ENCODE measurements around the gene ADGRF1.

ADGRF1 gene

DNA sequence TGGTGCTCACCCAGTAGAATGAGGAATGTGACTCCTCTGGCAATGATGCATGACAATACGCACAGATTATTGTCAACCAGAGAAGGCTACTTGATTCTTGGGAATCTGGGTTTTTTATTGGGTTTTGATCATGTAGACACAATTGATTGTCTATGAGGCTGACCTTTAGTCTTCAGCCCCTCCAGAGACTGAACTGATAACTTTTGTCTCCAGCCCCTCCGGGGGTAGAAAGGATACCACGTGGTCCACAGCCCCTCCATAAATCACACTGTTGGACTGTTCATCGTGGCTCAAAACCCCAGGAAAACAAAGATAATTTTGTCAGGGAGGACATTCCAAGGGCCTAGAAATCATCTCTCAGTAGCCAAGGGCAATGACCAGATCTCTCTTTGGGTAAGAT lies 62.9 kb downstream of the ADGRF1 start:
- DNase-seq (ENCODE audit: low read depth) = no peak

DNA sequence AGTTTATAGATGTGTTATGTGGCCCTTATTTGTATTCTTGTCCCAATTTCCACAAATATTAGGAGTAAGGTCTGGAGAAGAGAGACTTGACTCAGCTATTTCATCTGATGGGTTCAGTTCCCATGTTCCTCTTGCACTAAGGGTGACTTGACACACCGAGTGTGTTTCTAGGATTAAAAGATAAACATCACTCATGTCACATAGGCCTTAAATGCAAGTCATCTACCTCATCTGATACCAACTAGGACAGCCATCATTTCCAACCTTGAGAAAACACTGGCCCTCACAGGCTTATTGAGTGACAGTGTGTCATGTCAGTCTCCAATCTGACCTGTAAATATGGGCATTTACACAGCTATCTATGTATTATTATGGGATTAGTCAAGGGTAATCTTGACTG lies 67.3 kb downstream of the ADGRF1 start:
- DNase-seq (ENCODE audit: low read depth) = no peak

DNA sequence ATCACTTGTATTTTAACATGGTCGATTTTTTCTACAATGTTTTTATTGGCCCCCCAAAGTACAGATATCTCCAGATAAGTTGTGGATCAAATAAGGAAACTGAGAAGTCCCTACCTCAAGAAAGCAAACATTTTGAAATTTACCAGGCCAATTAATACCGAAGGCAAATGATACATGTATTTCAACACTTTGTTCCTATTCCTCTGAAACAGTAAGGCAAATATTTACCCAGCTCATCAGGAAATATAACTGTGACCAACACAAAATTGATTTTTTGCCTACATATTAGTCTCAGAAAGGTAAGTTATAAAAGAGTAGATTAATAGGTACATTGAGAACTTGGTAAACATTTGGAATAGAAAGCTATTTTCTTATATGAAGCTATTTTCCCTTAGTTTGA lies 69.1 kb downstream of the ADGRF1 start:
- DNase-seq (ENCODE audit: low read depth) = no peak

DNA sequence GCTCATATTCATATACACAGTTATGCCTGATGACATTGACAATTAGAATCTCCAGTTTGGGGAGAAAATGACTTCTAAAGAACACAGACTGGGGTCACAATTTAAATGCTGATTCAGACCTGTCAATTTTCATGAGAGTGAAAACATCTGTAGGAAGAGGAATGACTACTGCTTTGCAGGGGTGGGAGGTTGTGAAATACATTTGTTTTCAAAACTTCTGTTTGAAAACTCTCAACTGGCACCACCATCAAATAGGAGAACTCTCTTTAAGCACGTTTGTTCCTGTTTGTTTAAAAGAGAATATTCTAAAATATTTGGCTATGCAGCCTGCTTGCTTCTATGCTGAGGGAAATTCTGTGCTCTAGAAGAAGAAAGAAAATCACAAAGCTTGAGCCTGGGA lies 69.6 kb downstream of the ADGRF1 start:
- no peak for DNase-seq (ENCODE audit: low read depth)

DNA sequence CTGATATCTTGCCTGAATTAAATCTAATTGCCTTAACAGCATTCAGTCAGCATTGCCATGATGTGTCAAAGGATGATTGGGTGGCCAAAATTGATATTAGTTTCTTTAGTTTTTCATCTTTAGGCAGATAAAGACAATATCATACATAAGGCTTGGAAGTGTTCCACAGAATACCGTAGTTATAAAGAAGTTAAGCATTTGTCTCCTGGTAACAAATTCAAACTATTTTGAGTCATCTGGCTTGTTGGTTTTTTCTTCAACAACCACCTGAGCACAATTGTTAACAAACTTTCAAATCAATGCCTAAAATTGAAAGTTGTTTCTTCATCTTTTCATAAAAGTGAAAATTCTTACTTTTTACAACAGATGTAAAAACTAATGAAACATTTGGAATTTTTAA lies 72.9 kb downstream of the ADGRF1 start:
- no peak for DNase-seq (ENCODE audit: low read depth)

DNA sequence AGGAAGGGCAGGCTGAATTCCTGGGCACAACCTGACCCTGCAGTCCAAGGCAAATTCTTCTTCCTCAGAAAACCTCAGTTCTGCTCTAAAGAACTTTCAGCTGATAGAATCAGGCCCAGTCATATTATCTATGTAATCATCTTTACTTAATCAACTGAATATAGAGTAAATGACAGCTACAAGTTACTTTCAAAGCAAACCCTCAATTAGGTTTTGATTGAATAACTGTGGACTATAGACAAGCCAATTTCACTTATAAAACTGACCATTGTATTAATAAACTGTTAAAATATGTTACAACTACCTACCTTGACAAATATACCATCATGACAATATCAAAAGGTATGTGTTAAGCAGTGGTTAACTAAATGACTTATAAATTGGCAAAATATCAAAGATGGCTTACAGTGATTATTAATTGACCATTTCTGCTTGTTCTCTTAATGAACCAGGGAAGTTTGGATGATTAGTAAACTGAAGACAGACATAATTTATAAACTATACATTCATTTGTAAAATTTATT lies 74.2 kb downstream of the ADGRF1 start:
- DNase-seq (ENCODE audit: low read depth) = no peak

DNA sequence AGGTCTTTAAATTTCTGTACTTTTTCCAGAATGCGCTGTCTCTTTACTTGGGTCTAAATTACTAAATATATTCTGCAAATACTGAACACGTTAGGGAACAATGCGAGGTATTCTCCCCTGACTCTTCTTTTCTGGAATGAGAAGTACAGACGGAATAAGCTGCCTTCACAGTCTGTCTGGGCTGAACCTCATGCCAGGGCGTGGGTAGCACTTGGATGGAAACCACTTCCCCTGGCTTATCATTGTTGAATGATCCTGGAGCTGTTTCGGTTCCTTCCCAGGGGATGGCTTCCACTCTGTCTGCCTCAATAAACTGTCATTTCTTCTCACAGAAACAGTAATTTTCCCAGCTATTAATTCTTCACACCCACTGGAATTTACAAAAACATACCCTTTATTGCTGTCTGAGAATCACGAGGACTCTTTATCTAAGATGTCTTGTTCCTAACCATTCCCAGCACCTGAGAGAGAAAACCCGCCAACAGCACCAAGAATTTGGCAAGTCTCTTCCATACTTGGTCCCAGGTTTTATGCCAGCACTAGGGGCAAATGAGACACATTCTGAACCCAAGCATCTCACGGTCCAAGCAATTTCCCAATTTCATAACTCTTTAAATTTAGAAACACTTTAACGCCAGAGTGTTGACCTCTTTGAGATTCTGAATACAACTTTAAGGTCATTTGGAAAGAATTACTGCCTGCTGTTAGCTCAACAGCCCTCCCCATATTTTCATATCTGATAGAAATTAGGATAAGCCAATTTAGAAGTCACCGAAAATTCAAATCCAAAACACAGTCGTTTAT lies 77.2 kb downstream of the ADGRF1 start:
- no peak for DNase-seq (ENCODE audit: low read depth)

DNA sequence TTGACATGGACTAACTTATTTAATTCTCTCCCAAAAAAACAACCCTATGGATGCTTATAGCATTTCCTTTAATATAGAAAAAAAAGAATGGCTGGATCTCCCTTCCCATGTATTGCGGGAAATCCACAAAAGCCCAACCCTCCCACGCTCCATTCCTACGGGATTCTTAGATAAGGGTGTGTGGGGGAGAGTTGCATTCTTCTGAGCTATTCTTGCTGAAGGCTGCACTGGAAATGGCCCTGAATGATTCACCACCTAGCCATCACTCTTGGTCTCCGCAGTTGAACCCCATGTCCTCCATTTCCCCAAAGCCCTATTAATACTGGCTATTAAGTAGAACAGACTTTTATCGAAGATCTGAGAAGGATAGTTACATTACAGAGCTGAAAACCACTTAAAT lies 78.5 kb downstream of the ADGRF1 start:
- no peak for DNase-seq (ENCODE audit: low read depth)

DNA sequence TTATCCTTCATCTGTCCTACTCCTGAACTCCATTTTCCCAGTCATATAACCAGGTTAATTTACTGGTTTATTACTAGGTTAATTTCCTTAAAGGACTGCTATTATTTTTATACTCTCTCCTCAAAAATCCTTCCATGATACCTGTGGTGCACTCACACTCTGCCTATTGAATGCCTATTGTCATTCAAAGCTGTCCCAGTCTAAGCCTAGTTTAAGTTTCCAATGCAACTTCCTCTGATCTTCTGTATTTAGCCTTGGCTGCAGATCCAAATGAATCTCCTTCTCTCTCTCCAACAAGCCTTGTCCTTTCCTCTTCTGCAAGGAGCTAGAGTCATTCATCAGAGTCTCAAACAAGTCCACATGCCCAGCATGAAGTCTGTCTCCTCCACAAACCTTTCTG lies 79.1 kb downstream of the ADGRF1 start:
- no peak for DNase-seq (ENCODE audit: low read depth)

DNA sequence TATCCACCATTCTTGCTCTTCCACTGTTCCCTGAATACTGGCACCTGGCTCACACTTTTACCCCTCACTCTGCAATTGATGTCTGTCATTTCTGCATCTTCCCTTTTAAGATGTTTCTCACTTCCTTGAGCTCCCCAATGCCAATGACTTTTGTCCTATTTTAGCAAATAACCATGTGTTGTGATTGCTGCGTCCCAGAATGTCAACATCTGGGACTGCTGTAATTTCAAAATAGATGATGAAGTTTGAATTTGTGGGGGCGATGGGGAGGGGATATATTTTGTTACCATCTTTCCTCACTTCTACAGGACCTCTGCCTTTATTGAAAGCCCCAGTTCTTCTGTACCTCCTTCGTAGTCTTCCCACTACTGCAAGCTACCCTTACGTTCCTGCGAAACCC lies 80.4 kb downstream of the ADGRF1 start:
- no peak for DNase-seq (ENCODE audit: low read depth)

DNA sequence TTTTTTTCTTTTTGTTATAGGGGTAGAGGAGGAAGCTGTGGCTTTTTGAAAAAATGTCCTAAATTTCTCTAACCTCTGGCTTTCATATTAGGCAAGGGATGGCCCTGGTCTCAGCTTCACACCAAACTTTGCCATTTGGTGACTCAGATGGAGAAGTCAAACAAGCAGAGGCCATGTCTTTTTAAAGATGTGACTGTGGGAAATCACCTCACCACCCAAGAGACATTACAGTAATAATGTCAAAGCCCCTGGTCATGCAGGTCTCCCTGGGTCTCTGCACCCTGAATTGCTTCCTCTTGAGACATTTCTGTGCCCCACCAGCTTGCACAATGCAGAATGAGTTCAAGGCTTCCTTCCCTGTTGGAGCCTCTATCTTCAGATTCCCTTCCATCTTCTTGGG lies 80.9 kb downstream of the ADGRF1 start:
- no peak for DNase-seq (ENCODE audit: low read depth)

DNA sequence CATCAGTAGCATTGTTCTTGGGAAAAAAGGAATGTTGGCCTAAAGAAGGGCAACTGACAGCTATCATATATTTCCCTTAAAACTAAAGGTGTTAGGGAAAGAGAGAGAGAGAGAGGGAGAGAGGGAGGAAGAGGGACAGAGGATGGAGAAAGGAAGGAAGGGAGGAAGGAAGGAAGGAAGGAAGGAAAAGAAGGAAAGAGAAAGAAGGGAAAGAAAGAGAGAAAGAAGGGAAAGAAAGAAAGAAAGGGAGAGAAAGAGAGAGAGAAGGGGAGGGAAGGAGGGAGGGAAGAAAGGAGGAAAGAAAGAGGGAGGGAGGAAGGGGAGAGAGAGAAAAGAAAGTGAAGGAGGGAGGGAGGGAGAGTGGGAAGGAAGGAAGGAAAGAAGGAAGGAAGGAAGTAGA lies 82.7 kb downstream of the ADGRF1 start:
- DNase-seq (ENCODE audit: low read depth) = no peak

DNA sequence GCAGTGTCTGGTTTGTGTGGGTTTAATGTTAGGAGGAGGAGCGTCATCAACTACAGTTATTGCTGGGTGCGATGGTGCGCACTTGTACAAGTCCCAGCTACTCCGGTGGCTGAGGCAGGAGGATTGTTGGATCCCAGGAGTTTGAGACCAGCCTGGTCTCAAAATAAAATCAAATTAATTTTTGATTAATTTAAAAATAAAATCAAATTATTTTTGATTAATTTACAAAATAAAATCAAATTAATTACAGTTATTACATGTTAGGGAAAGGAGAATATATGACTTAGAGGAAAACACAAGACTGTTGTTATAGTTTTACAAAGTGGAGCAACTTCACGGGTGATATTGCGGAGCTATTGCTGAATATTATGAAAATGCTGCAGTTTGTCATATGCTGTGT lies 85.7 kb downstream of the ADGRF1 start:
- DNase-seq (ENCODE audit: low read depth) = no peak

DNA sequence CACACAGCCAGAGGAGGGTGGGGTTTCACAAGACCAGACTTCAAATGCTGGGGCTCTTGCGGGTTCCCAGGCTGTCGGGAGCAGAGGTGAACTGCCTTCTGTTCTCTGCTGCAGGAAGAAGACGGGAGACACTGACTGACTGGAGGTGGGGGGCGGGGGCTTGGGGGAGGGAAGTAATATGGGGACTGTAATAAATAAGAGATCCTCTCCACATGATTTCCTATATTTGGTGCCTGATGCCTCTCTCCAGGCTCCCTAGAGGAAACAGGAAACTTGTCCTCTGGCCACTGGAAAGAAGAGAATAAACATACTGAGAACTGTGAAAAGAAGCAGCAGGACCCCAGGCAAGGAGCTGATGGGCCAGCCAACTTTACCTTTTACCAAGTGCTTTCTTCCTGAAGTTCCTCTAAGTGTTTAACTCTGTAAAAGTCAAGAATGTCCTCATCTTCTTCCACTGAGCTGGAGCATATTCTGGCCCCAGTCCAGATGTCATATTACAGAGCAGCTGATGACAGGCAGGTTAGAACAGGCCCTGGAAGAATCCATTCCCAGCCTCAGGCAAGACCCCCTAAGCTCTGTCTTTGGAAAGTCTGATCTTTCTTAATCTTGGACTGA lies 87.2 kb downstream of the ADGRF1 start:
- DNase-seq (ENCODE audit: low read depth) = no peak

DNA sequence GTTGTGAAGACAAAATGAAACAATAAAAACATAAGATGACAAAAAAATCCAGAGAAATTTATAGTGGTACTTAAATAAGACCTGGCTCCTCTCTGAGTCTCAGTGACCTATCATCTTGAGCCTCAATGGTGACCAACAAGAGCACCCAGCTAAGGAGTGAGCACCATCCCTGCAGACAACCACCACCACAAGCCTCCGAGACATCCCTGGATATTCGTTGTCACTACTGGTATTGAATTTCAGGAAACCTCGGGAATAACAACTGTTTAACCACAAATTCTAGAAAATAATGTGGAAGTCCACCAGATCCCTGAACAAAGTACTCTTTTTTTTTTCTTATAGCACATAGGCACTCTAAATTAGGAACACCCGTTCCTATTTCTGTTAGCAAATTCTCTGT lies 88.2 kb downstream of the ADGRF1 start:
- no peak for DNase-seq (ENCODE audit: low read depth)

DNA sequence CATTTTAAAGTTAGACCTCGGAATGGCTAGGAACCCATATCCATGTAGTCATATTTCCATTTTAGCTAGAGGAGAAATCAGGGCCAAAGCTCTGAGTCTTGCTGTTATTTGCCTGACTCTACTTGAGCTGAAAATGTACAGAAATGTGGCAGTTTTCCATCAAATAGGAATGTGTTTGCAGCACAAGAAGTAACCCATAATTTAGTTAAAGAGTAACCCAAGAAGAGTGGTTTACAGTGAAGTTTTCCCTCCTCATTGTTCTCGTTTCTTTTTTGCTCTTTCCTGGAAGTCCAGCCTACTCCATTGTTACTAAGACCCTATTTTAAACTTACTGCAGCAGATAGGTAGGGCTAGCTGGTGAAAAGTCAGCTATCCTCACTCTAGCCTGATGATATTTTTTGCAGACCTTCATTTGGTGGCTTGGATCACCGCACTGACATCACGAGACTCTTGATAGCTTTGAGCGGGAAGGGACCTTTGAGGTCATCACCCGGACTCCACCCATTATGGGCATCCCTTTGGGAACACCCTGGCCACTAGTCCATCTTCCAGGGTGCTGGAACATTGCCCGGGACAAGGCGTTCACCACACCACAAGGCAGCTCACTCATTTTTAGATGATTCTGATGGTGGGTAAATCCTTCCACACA lies 92.4 kb downstream of the ADGRF1 start:
- no peak for DNase-seq (ENCODE audit: low read depth)

DNA sequence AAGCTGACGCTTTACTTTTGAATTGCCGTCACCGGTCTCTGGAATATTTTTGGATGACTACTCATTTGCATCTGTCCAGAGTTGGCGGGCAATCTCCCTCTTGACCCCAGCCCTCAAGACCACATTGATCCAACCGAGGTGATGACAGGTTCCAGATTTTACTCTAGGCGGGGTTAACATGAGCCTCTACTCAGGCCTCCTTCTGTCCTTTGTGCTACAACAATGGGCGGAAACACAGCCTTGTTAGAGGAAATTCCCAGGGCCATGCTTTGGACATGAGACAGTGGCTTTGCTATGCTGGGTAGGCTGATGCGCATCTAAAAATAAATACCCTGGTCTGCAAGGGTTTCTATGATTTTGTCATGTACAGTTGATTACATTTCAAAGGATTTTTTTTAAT lies 93.4 kb downstream of the ADGRF1 start:
- no peak for DNase-seq (ENCODE audit: low read depth)
